GM23338 (cell line): ENCODE data around the gene UQCRC1. TPM values are rescaled to one million over a fixed set of nuclear protein-coding genes. Genes with fewer than 3 reads are reported as not detected.
A peak's percentile ranks its signal among the peaks of the same experiment; 100 is the strongest.

Experiments used
- ATAC-seq: fragments of 200-7000 bp; cut with Tn5 transposase; 3 replicates; pipeline ENCODE4 v1.9.1; 2020
- DNase-seq: peaks from one replicate; pipeline ENCODE4 v3.0.0-alpha.2; 2015; ENCODE audit warnings: low spot score
- H2AFZ ChIP-seq: fragments of 200-600 bp; sonication (generic); 2 replicates; pipeline ENCODE4 v1.8.0; 2016; ENCODE audit warnings: antibody characterized with exemption, mild to moderate bottlenecking, moderate library complexity
- H3F3A ChIP-seq: fragments of 200-600 bp; sonication (generic); replicated peaks from 2 replicates; pipeline ENCODE4 v1.8.0; 2017; ENCODE audit warnings: antibody characterized with exemption, mixed run types, low read depth
- H3K27ac ChIP-seq: fragments of 200-600 bp; sonication (generic); 2 replicates; pipeline ENCODE4 v1.6.1; 2016; ENCODE audit warnings: low read depth
- H3K27me3 ChIP-seq: fragments of 200-600 bp; sonication (generic); 2 replicates; pipeline ENCODE4 v1.8.0; 2016; ENCODE audit warnings: mild to moderate bottlenecking, mixed run types, moderate library complexity; ENCODE audit not compliant: insufficient read depth
- H3K36me3 ChIP-seq: fragments of 200-600 bp; sonication (generic); 2 replicates; pipeline ENCODE4 v1.8.0; 2016; ENCODE audit warnings: mild to moderate bottlenecking; ENCODE audit not compliant: insufficient read depth
- H3K4me1 ChIP-seq: fragments of 200-600 bp; sonication (generic); 2 replicates; pipeline ENCODE4 v1.8.0; 2016; ENCODE audit warnings: mild to moderate bottlenecking, moderate library complexity; ENCODE audit not compliant: insufficient read depth
- H3K4me2 ChIP-seq: fragments of 200-600 bp; sonication (generic); 2 replicates; pipeline ENCODE4 v1.7.1; 2017; ENCODE audit warnings: mixed run types
- H3K4me3 ChIP-seq: fragments of 200-600 bp; sonication (generic); 2 replicates; pipeline ENCODE4 v1.6.1; 2016; ENCODE audit warnings: mixed run types
- H3K79me2 ChIP-seq: fragments of 200-600 bp; sonication (generic); replicated peaks from 2 replicates; pipeline ENCODE4 v1.8.0; 2017; ENCODE audit warnings: mild to moderate bottlenecking; ENCODE audit not compliant: insufficient read depth
- H3K9me2 ChIP-seq: fragments of 200-600 bp; sonication (generic); 2 replicates; pipeline ENCODE4 v1.8.0; 2017; ENCODE audit not compliant: insufficient read depth
- H4K20me1 ChIP-seq: fragments of 200-600 bp; sonication (generic); replicated peaks from 2 replicates; pipeline ENCODE4 v1.8.0; 2017; ENCODE audit warnings: mild to moderate bottlenecking; ENCODE audit not compliant: insufficient read depth
- H3K27ac Mint-ChIP-seq: 2 replicates; pipeline ENCODE4 v1.8.0; 2020; ENCODE audit warnings: inconsistent platforms, mild to moderate bottlenecking, moderate library complexity, mixed read lengths
- H3K27me3 Mint-ChIP-seq: 3 replicates; pipeline ENCODE4 v1.8.0; 2022; ENCODE audit warnings: low read depth, mild to moderate bottlenecking, moderate library complexity, mixed read lengths, inconsistent platforms; ENCODE audit not compliant: insufficient read depth, poor library complexity
- H3K36me3 Mint-ChIP-seq: 3 replicates; pipeline ENCODE4 v1.8.0; 2021; ENCODE audit warnings: low read depth, mild to moderate bottlenecking, inconsistent platforms, moderate library complexity, mixed read lengths
- H3K4me1 Mint-ChIP-seq: 3 replicates; pipeline ENCODE4 v1.8.0; 2020; ENCODE audit warnings: mild to moderate bottlenecking, inconsistent platforms, mixed read lengths
- H3K4me3 Mint-ChIP-seq: 3 replicates; pipeline ENCODE4 v1.8.0; 2021; ENCODE audit warnings: moderate library complexity, mild to moderate bottlenecking, inconsistent platforms, mixed read lengths
- H3K9me3 Mint-ChIP-seq: 3 replicates; pipeline ENCODE4 v1.8.0; 2020; ENCODE audit warnings: moderate library complexity, mild to moderate bottlenecking, inconsistent platforms, mixed read lengths
- CREB1 ChIP-seq: fragments of 250-450 bp; sonication (Bioruptor Pico); IDR thresholded peaks from 2 replicates; pipeline ENCODE4 v1.5.0; 2020; ENCODE audit warnings: low read depth, mild to moderate bottlenecking, moderate library complexity
- CTCF ChIP-seq, 2 experiments: fragments of 200-600 bp in 1 of 2; sonication (generic) in 1 of 2; conservative IDR thresholded peaks; 2 replicates each; pipeline versions ENCODE4 v1.5.1 to v1.6.1; 2016 to 2017; ENCODE audit warnings: antibody characterized with exemption in 2 of 2, low read depth in 2 of 2, mild to moderate bottlenecking in 2 of 2, moderate library complexity in 1 of 2
- ETS1 ChIP-seq: IDR thresholded peaks from 2 replicates; pipeline ENCODE4 v1.6.1; 2016; ENCODE audit warnings: antibody characterized with exemption
- JUNB ChIP-seq: IDR thresholded peaks from one replicate; pipeline ENCODE4 v1.6.1; 2016; ENCODE audit warnings: antibody characterized with exemption; ENCODE audit not compliant: unreplicated experiment
- NANOG ChIP-seq: IDR thresholded peaks from 2 replicates; pipeline ENCODE4 v1.6.1; 2016; ENCODE audit warnings: antibody characterized with exemption, borderline replicate concordance
- POLR2AphosphoS5 ChIP-seq: IDR thresholded peaks from 2 replicates; pipeline ENCODE4 v1.6.1; 2016; ENCODE audit warnings: antibody characterized with exemption, low read depth
- REST ChIP-seq: IDR thresholded peaks from one replicate; pipeline ENCODE4 v1.6.1; 2018; ENCODE audit warnings: antibody characterized with exemption; ENCODE audit not compliant: unreplicated experiment
- long read RNA-seq: library from polyadenylated mRNA; unstranded; transcript quantifications from one replicate; pipeline ENCODE4 v2.0.0, GENCODE V29; 2020; ENCODE audit not compliant: unreplicated experiment
- polyA plus RNA-seq: library from polyadenylated mRNA; unstranded; fragments of >200 nt; fragmentation: Nextera tagmentation; extraction: Ambion mirVana; gene quantifications from 2 replicates; pipeline ENCODE4 v1.2.1, GENCODE V29; 2016
- total RNA-seq: library from RNA; depleted of rRNA; stranded (reverse); fragments of >200 nt; shearing (Covaris generic); gene quantifications from 2 replicates; pipeline ENCODE4 v1.2.3, GENCODE V29; 2014; rRNA removed

Gene UQCRC1
- total RNA-seq (439 and 460 TPM in 2 replicates), polyA plus RNA-seq (232 and 256 TPM in 2 replicates)
- long read RNA-seq, transcript UQCRC1-201 (13 exons, 1,985 nt): major isoform, 576 of 606 reads
- long read RNA-seq, partial matches to known transcripts: 9 of 606 reads
- long read RNA-seq, other reads (novel, unspliced or antisense): 21 of 606 reads

- peaks cover 11% of the 10 kb centered on the region; the same call in 2 of the 3 replicates for H3K4me1 Mint-ChIP-seq
- Histone ChIP-seq H3K36me3 (peaks cover 24% of the 10 kb centered on the region), H3K4me2 (peak within 1 kb of the TSS; percentile 84), H2AFZ (peak within 1 kb of the TSS; percentile 96), H3K27ac (peak within 1 kb of the TSS; percentile 94), H3K27me3 (no peaks in the 10 kb centered on the region), H3K79me2 (peaks cover 38% of the 10 kb centered on the region), H3K4me3 (peak within 1 kb of the TSS; percentile 88), H3K9me2 (no peaks in the 10 kb centered on the region), H3K4me1 (peaks cover 15% of the 10 kb centered on the region), H4K20me1 (no peaks in the 10 kb centered on the region; the same call in 1 of the 2 replicates), H3F3A (peaks cover 24% of the 10 kb centered on the region)
- peak within 1 kb of the TSS; percentile 96 for H3K27ac Mint-ChIP-seq
- H3K4me3 Mint-ChIP-seq: peak within 1 kb of the TSS; percentile 97
- H3K36me3 Mint-ChIP-seq: peaks cover 43% of the 10 kb centered on the region
- peak; percentile 95 for DNase-seq
- TF ChIP-seq ETS1 (0 out of 2 replicates have a peak, but pooled peaks have one; percentile 14), POLR2AphosphoS5 (peak; percentile 99), REST (no peak), NANOG (no peak), CTCF (conservative IDR thresholded peaks at IDR 0.05; ENCODE audit: low read depth in 2 of 2) (peak; percentile 31 to 64), CREB1 (CRISPR knock-in tag) (no peak), JUNB (no peak)
- no peaks in the 10 kb centered on the region; the same call in 1 of the 3 replicates for H3K9me3 Mint-ChIP-seq
- peak; percentile 96 for ATAC-seq
- peaks cover 9% of the 10 kb centered on the region for H3K27me3 Mint-ChIP-seq
Measured at GRCh38 chr3:48609088-48610005, at the start of gene UQCRC1. Gene UQCRC1 (minus strand): TSS chr3:48609646. CDS start chr3:48609620, 26 bp downstream.
